ENCODE data around the gene ALPK1. TPM values are rescaled to one million over a fixed set of nuclear protein-coding genes. Genes with fewer than 3 reads are reported as not detected.
"Not testable (repeated sequence)": the region's sequence is repeated elsewhere in the genome, so short reads cannot be mapped to it uniquely, and the experiment has no call there.

The ALPK1 gene
- total and polyA plus RNA-seq, 2 donors: 14.5 to 16.6 TPM

GRCh38 chr4:112448306-112449132, 151.3 kb downstream of the ALPK1 start:
- Histone ChIP-seq H3K4me1 (ENCODE audit: control insufficient read depth in 2 of 2, insufficient read depth in 2 of 2, low read length in 2 of 2) (no peaks in the 10 kb centered on the region), H3K27me3 (ENCODE audit: control insufficient read depth in 2 of 2, insufficient read depth in 1 of 2, low read length in 1 of 2) (no peaks in the 10 kb centered on the region), H3K36me3 (ENCODE audit: control insufficient read depth in 2 of 2, insufficient read depth in 2 of 2, low read length in 1 of 2) (no peaks in the 10 kb centered on the region), H3K9me3 (ENCODE audit: control insufficient read depth in 2 of 2, insufficient read depth in 1 of 2, low read length in 1 of 2) (no peaks in the 10 kb centered on the region), H3K4me3 (ENCODE audit: low read length in 2 of 2) (no peak overlapping the region), H3K27ac (ENCODE audit: low read depth in 1 of 2, low read length in 1 of 2) (no peak overlapping the region)
- 87% methylated on average over 8 of the region's 8 CpGs for WGBS
- DNase-seq (ENCODE audit: low read depth in 6 of 9, low spot score in 9 of 9): no peak

- no peaks in the 10 kb centered on the region for H3K36me3 ChIP-seq (ENCODE audit: control insufficient read depth in 2 of 2, insufficient read depth in 2 of 2, low read length in 1 of 2)
Observed at GRCh38 chr4:112449708-112450107, 152.5 kb downstream of the ALPK1 start.

GRCh38 chr4:112451104-112451503, 153.9 kb downstream of the ALPK1 start:
- no peaks in the 10 kb centered on the region for H3K4me1 ChIP-seq (ENCODE audit: control insufficient read depth in 2 of 2, insufficient read depth in 2 of 2, low read length in 2 of 2)
- 95% methylated on average over 4 of the region's 4 CpGs for WGBS
- H3K27me3 ChIP-seq (ENCODE audit: control insufficient read depth in 2 of 2, insufficient read depth in 1 of 2, low read length in 1 of 2): no peaks in the 10 kb centered on the region
- no peaks in the 10 kb centered on the region for H3K9me3 ChIP-seq (ENCODE audit: control insufficient read depth in 2 of 2, insufficient read depth in 1 of 2, low read length in 1 of 2)
- no peak for DNase-seq (ENCODE audit: low read depth in 6 of 9, low spot score in 9 of 9)
- no peak overlapping the region for H3K4me3 ChIP-seq (ENCODE audit: low read length in 2 of 2)
- H3K27ac ChIP-seq (ENCODE audit: low read depth in 1 of 2, low read length in 1 of 2): no peak overlapping the region
- H3K36me3 ChIP-seq (ENCODE audit: control insufficient read depth in 2 of 2, insufficient read depth in 2 of 2, low read length in 1 of 2): no peaks in the 10 kb centered on the region

More at GRCh38 chr4:112449708-112450107, 152.5 kb downstream of the ALPK1 start:
- Histone ChIP-seq H3K9me3 (ENCODE audit: control insufficient read depth in 2 of 2, insufficient read depth in 1 of 2, low read length in 1 of 2) (no peaks in the 10 kb centered on the region), H3K4me1 (ENCODE audit: control insufficient read depth in 2 of 2, insufficient read depth in 2 of 2, low read length in 2 of 2) (no peaks in the 10 kb centered on the region), H3K27me3 (ENCODE audit: control insufficient read depth in 2 of 2, insufficient read depth in 1 of 2, low read length in 1 of 2) (no peaks in the 10 kb centered on the region), H3K4me3 (ENCODE audit: low read length in 2 of 2) (no peak overlapping the region), H3K27ac (ENCODE audit: low read depth in 1 of 2, low read length in 1 of 2) (no peak overlapping the region)
- 96% methylated on average over 3 of the region's 3 CpGs for WGBS
- no peak for DNase-seq (ENCODE audit: low read depth in 6 of 9, low spot score in 9 of 9)

- Histone ChIP-seq H3K36me3 (ENCODE audit: control insufficient read depth in 2 of 2, insufficient read depth in 2 of 2, low read length in 1 of 2) (no peaks in the 10 kb centered on the region), H3K27ac (ENCODE audit: low read depth in 1 of 2, low read length in 1 of 2) (no peak overlapping the region), H3K27me3 (ENCODE audit: control insufficient read depth in 2 of 2, insufficient read depth in 1 of 2, low read length in 1 of 2) (no peaks in the 10 kb centered on the region), H3K4me1 (ENCODE audit: control insufficient read depth in 2 of 2, insufficient read depth in 2 of 2, low read length in 2 of 2) (no peaks in the 10 kb centered on the region), H3K9me3 (ENCODE audit: control insufficient read depth in 2 of 2, insufficient read depth in 1 of 2, low read length in 1 of 2) (no peaks in the 10 kb centered on the region), H3K4me3 (ENCODE audit: low read length in 2 of 2) (no peak overlapping the region)
- 93% methylated on average over 4 of the region's 4 CpGs for WGBS
- DNase-seq (ENCODE audit: low read depth in 6 of 9, low spot score in 9 of 9): no peak
Observed at GRCh38 chr4:112451831-112452230, 154.7 kb downstream of the ALPK1 start.

- Histone ChIP-seq H3K36me3 (ENCODE audit: control insufficient read depth in 2 of 2, insufficient read depth in 2 of 2, low read length in 1 of 2) (no peaks in the 10 kb centered on the region), H3K4me1 (ENCODE audit: control insufficient read depth in 2 of 2, insufficient read depth in 2 of 2, low read length in 2 of 2) (no peaks in the 10 kb centered on the region), H3K27ac (ENCODE audit: low read depth in 1 of 2, low read length in 1 of 2) (no peak overlapping the region), H3K4me3 (ENCODE audit: low read length in 2 of 2) (no peak overlapping the region), H3K9me3 (ENCODE audit: control insufficient read depth in 2 of 2, insufficient read depth in 1 of 2, low read length in 1 of 2) (peaks cover 0 to 2% of the 10 kb centered on the region in 2 donors), H3K27me3 (ENCODE audit: control insufficient read depth in 2 of 2, insufficient read depth in 1 of 2, low read length in 1 of 2) (no peaks in the 10 kb centered on the region)
- no peak for DNase-seq (ENCODE audit: low read depth in 6 of 9, low spot score in 9 of 9)
- 90% methylated on average over 2 of the region's 2 CpGs for WGBS
Observed at GRCh38 chr4:112453321-112453720, 156.2 kb downstream of the ALPK1 start.

GRCh38 chr4:112472318-112472717, 175.1 kb downstream of the ALPK1 start:
- Histone ChIP-seq H3K4me1 (ENCODE audit: control insufficient read depth in 2 of 2, insufficient read depth in 2 of 2, low read length in 2 of 2) (no peaks in the 10 kb centered on the region), H3K27me3 (ENCODE audit: control insufficient read depth in 2 of 2, insufficient read depth in 1 of 2, low read length in 1 of 2) (no peaks in the 10 kb centered on the region), H3K27ac (ENCODE audit: low read depth in 1 of 2, low read length in 1 of 2) (no peak overlapping the region), H3K36me3 (ENCODE audit: control insufficient read depth in 2 of 2, insufficient read depth in 2 of 2, low read length in 1 of 2) (no peaks in the 10 kb centered on the region), H3K4me3 (ENCODE audit: low read length in 2 of 2) (no peak overlapping the region), H3K9me3 (ENCODE audit: control insufficient read depth in 2 of 2, insufficient read depth in 1 of 2, low read length in 1 of 2) (no peaks in the 10 kb centered on the region)
- no peak for DNase-seq (ENCODE audit: low read depth in 6 of 9, low spot score in 9 of 9)

GRCh38 chr4:112473985-112474384, 176.8 kb downstream of the ALPK1 start:
- WGBS: 97% methylated on average over 2 of the region's 2 CpGs
- Histone ChIP-seq H3K36me3 (ENCODE audit: control insufficient read depth in 2 of 2, insufficient read depth in 2 of 2, low read length in 1 of 2) (no peaks in the 10 kb centered on the region), H3K4me1 (ENCODE audit: control insufficient read depth in 2 of 2, insufficient read depth in 2 of 2, low read length in 2 of 2) (no peaks in the 10 kb centered on the region), H3K9me3 (ENCODE audit: control insufficient read depth in 2 of 2, insufficient read depth in 1 of 2, low read length in 1 of 2) (no peaks in the 10 kb centered on the region), H3K27me3 (ENCODE audit: control insufficient read depth in 2 of 2, insufficient read depth in 1 of 2, low read length in 1 of 2) (no peaks in the 10 kb centered on the region), H3K4me3 (ENCODE audit: low read length in 2 of 2) (no peak overlapping the region), H3K27ac (ENCODE audit: low read depth in 1 of 2, low read length in 1 of 2) (no peak overlapping the region)
- DNase-seq (ENCODE audit: low read depth in 6 of 9, low spot score in 9 of 9): no peak

GRCh38 chr4:112485930-112486329, 188.8 kb downstream of the ALPK1 start:
- WGBS: 88% methylated on average over 5 of the region's 5 CpGs
- H3K27ac ChIP-seq (ENCODE audit: low read depth in 1 of 2, low read length in 1 of 2): no peak overlapping the region
- no peaks in the 10 kb centered on the region for H3K4me1 ChIP-seq (ENCODE audit: control insufficient read depth in 2 of 2, insufficient read depth in 2 of 2, low read length in 2 of 2)
- no peak for DNase-seq (ENCODE audit: low read depth in 6 of 9, low spot score in 9 of 9)
- H3K27me3 ChIP-seq (ENCODE audit: control insufficient read depth in 2 of 2, insufficient read depth in 1 of 2, low read length in 1 of 2): no peaks in the 10 kb centered on the region
- no peaks in the 10 kb centered on the region for H3K36me3 ChIP-seq (ENCODE audit: control insufficient read depth in 2 of 2, insufficient read depth in 2 of 2, low read length in 1 of 2)
- peaks cover 1 to 11% of the 10 kb centered on the region in 2 donors for H3K9me3 ChIP-seq (ENCODE audit: control insufficient read depth in 2 of 2, insufficient read depth in 1 of 2, low read length in 1 of 2)
- no peak overlapping the region for H3K4me3 ChIP-seq (ENCODE audit: low read length in 2 of 2)

GRCh38 chr4:112490808-112491207, 193.6 kb downstream of the ALPK1 start:
- not testable (repeated sequence) for H3K9me3 ChIP-seq (ENCODE audit: control insufficient read depth in 2 of 2, insufficient read depth in 1 of 2, low read length in 1 of 2); H3K36me3 ChIP-seq (ENCODE audit: control insufficient read depth in 2 of 2, insufficient read depth in 2 of 2, low read length in 1 of 2); H3K27ac ChIP-seq (ENCODE audit: low read depth in 1 of 2, low read length in 1 of 2); DNase-seq (ENCODE audit: low read depth in 6 of 9, low spot score in 9 of 9); H3K27me3 ChIP-seq (ENCODE audit: control insufficient read depth in 2 of 2, insufficient read depth in 1 of 2, low read length in 1 of 2); H3K4me3 ChIP-seq (ENCODE audit: low read length in 2 of 2); H3K4me1 ChIP-seq (ENCODE audit: control insufficient read depth in 2 of 2, insufficient read depth in 2 of 2, low read length in 2 of 2)
- WGBS: 93% methylated on average over 3 of the region's 3 CpGs

Data from thymus (tissue), 11 donors.